Medulla oblongata (tissue), 1 donor: ENCODE results near the gene PNPLA2.

Experiments used
- DNase-seq: peaks from one replicate; pipeline ENCODE4 v3.0.0-alpha.2; 2015; ENCODE audit errors: extremely low spot score

The PNPLA2 gene

DNA sequence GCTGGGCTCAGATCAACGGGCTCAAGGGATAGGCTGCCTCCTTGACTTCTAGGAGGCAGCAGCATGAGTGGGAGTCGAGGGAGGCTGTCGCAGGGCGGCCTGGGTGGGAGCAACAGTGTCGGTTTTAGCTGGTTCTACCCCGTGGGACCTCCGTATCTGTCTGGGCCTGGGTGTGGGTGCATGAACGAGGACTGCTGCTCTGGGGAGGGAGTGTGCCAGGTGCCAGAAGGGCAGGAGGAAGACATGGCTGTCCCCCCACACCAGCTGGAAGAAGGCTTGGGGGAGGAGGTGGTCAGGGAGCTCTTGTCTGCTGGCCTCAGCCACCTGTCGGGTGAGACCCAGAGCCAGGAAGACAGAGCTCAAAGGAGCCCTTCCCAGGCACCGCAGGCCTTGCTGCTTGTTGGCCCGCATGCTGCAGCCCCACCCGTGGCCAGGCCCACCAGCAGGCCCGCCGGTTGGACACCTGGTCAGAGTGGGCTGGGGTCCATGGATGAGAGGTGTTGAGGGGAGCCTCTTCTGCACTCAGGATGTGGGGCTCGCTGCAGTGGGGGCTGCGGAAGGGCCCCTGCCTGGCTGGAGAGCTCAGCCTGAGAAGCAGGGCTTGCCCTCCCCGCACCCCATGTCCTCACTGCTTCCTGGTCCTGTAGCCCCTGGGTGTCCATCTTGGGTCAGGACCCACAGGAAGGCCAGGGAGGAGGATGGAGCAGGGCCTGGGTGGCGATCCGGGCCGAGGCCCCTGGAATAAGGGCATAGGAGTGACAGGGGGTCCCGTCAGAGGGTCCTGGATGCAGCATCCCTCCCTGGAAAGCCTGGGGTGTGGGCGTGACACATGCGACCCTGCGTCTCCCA, 32.3 kb upstream of the PNPLA2 start:
- no peak for DNase-seq

DNA sequence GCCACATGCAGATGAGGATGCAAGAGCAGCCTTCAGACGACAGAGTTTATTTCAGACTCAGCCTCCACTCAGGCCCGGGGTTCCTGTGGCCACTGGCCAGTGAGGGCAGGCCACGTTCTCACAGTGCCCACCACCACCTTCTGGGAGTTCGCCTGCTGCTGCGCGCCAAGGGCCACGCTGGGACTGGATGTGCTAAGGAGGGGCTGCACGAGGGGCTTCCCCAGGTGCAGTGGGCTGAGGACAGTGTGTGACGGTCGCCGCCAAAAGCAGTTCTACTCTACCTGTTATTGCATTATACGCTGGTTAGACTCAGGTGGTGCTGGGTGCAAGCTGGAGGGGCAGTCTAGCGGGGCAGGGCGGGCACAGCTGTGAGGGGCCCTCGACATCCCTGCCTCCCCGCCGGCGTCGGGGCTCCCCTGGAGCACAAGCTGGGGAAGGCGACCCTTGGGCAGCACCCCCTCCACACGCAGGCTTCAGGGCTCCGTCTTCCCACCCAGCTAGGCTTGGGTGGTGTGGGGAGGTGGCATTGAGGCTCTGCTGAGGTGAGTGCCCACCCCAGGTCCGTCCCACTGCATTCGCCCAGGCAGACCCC, 31.5 kb upstream of the PNPLA2 start:
- DNase-seq = no peak

DNA sequence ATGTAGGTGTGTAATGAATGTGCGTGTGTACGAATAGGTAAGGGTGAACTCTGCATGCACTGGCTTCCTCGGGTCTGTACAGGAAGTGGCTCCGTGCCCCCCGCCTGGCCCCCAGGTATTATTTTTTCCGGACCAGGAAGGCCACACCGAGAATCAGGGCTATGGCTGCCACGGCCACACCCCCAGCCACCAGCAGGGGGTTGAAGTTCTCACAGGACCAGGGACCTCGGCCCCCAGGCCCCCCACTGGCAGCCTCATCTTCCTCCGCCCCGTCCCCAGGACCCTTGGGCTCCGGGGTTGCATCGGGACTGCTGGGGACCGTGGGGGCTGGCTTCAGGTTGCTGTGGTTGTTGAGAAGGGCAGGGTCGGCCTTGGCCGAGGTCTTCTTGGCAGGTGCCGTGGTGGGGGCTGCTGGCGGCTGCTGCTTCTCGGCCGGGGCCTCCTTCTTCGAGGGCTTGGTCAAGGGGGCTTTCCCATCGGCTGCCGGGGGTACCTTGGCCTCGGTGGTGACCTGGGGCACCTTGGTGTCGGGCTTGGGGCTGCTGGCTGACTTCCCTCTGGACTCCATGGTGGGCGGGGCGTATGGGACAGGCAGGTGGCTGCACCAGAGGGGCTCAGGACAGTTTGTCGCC, 30.6 kb upstream of the PNPLA2 start:
- DNase-seq = no peak

DNA sequence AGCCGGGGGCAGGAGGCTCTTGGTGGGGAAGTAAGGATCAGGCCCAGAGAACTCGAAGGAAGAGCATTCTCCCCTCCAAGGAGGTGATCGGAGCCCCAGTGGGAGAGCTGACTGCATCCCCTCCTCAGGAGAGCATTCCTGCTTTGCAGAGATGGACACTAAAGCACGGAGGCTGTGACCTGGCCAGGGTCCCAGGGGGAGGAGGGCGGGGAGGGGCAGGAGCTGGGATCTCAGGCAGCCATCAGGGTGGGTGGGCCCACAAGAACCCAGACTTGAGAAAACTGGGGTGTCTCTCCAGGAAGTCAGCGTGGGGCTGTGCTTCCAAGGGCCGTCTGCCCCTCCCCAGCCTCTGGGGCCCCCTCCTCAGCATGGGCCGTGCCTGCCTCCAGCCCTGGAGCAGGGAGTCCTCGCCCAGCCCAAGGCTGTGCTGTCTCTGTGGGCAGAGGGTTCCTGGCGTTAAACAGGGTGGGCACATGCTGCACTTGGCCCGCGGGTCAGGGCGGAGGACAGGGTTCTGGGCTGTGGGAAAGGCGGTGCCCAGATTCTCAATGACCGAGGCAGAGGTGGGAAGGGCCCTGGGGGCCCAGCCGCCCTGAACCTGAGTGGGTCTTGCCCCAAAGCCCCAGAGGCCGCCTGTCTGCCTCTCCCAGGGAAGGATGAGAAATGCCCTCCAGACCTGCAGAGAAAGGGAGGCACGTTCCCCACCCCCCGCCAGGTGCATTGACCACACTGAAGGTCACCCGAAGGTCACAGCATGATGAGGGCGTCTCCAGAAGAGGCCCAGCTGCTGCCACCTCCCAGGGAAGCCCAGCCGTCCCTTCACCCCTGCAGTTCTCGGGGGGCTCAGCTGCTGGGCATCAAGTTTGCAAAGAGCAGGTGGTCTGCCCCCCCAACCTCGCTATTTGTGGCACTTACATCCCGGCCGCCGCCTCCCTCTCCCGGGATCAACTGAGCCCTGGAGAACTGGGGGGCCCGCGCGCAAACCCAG, 29.5 kb upstream of the PNPLA2 start:
- DNase-seq = no peak

DNA sequence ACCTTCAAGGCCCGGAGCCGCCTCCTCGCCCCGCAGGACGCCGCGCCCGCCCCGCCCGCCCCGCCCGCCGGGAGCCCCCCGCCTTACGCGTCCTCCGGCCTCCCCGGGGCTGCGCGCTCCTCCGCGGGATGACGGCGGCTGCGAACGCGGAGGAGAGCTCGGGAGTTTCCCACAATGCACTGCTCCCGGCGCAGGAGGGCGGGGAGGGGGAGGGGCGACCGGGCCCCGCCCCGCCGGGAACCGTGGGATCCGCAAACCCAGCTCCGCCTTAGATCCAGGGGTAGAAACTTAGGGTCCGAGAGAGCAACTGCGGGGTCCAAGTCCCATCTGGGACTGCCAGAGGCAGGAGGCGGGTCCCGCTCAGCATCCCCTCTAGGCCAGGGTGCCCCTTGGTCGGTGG, 28.8 kb upstream of the PNPLA2 start, which contains the start of gene CEND1:
Gene CEND1 (minus strand): TSS at position 148 of the 400 bp plus-strand sequence. CDS start 1,514 bp downstream, outside the sequence.
- DNase-seq = peak; percentile 66

DNA sequence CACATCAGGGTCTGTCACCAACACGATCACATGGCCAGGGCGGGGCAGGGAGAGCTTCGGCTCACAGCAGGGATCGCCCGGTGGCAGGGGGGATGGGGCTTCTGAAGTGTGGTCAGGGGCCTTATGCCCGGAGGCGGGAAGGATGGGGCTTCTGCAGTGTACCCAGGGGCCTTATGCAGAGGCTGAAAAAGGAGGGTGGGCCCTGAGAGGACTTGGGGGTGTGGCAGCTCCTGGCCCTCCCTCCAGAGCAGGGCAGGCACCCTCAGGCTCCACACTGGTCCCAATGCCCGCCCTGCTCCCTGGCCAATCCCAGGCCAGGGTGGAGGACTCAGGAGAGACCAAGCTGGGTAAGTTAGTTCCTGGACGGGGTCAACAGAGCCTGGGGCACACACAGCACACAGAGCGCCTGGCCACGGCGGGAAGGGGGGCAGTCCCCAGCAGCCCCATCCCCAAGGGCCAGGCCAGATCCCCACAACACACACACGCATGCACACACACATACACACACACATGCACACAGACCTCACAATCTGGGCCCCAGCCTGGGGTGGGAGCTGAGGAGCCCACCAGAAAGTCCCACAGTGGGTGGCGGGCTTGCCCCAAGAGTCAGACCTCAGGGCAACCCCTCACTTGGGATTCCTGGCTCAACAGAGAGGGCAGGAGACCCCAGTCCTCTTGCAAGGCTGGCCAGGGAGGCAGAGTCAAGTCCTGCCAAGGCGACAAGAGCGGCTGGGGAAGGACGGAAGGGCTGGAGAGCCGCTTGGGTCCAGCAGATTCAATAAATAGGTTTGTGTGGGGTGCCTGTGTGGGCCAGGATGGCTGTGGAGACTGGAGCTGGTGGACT, 27.8 kb upstream of the PNPLA2 start:
- DNase-seq = no peak

DNA sequence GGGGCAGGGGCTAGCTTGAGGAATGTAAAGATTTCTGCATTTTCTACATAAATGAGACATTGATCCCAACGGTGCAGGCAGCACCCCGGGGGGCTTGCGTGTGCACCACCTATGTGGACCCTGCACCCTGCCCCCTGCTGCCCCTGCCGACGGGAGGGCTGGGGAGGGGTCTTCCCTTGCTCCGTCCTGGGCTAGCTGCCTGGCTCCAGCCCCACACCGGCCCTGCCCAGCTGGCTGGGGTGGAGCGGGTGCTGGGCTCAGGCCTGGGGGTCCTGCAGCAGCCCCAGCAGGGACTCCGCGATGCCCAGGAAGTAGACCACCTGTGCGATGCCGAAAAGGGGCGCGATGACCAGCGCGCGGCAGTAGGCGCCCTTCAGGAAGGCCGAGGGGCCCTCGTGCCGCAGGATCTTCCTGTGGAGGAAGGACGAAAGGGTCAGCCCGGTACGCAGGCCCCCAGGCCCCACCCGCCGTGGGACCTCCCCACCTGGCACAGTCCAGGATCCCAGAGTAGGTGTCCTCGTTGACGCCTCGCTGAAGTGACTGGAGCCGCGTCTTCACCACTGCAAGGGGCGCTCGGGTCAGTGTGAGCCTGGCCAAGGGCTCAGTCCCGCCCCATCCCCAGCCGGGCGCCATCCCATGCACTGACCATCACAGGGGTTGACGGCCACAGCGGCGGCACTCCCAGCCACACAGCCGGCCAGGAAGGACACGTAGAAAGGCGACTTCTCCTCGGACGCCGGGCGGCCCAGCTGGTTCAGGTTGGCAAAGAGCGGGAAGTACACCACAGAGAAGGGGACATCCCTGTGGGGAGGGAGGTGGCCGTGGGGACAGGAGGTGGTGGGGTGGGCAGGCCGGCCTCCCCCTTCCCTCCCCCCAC, 26.8 kb upstream of the PNPLA2 start:
- DNase-seq = no peak

DNA sequence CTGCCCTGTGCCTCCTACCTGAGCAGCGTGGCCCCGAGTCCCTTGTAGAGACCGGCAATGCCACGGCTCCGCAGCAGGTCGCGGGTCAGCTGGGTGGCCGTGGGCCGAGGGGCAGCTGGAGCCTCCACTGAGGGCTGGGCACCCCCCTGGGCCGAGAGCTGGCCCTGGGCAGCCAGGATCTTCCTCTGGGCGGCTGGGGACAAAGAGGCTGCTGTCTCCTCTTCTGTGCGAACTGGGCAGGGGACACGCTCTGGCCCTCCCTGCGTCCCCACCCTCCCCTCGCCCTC, 26.2 kb upstream of the PNPLA2 start:
- DNase-seq = no peak

DNA sequence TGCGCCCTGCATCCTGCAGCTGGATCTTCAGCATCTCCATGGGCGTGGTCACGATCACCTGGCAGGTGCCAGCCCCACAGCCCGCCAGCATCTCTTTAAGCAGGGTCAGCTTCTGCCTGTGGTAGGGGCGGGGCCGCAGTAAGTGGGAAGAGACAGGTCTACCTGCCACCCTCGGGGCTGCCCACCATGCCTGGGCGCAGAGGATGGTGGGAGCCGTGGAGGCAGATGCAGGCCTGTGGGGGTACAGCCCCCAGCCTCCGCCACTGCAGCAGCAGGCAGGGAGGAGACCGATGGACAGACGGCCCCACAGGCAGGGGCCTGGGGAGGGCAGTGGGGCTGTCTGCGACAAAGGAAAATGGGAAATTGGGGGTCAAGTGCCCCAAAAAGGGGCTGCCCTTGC, 25.8 kb upstream of the PNPLA2 start:
- no peak for DNase-seq

DNA sequence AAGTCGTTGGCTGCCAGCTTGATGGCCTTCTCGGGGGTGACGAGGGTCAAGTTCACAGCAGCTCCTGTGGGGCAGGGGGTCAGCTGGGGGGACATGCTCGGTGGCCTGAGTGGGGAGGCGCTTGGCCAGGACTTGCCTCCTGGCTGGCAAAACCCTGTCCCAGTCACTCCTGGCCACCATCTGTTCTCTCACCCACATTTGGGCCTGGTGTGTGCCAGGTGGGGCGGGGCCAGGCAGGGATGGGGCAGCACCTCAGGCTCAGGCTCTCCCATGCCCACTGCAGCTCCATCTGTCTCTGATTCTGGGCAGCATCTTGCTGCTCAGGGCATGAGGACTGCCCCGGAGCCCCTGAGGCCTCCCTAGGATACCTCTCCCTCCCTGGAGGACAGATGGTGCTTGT, 25.2 kb upstream of the PNPLA2 start:
- DNase-seq = no peak

DNA sequence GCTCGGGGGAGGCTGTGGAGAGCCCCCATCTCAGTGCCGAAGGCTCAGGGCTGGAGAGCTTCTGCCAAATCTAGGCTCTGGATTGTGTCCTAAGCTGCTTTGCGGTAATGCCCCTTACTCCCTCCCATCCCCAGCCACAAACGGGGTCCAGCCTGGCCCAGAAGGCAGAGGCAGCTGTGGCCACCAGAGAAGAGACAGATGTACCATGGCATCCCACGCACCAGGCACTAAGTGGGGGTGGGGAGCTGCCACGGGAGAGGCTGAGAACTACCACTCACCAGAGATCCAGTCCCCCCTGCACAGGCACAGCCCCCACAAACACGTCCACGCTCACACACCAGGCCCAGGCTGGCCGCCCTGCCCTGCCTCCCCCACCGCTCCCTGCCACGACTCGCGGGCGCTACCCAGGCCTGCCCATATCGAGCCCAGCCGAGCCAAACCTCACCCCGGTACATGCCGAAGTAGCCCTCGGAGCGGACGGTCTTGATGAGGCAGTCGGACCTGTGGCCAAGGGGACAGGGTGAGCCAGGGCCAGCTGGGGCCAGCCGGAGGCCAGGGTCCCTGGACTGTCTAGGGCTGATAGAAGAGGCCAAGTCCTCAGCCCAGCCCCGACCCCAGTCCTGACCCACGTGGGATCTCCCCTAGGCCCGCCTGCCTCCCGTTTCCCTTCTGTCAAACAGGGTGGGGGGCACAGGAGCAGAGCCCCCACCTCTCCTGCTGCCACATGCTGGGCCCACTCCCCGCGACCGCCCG, 24.5 kb upstream of the PNPLA2 start:
- no peak for DNase-seq

DNA sequence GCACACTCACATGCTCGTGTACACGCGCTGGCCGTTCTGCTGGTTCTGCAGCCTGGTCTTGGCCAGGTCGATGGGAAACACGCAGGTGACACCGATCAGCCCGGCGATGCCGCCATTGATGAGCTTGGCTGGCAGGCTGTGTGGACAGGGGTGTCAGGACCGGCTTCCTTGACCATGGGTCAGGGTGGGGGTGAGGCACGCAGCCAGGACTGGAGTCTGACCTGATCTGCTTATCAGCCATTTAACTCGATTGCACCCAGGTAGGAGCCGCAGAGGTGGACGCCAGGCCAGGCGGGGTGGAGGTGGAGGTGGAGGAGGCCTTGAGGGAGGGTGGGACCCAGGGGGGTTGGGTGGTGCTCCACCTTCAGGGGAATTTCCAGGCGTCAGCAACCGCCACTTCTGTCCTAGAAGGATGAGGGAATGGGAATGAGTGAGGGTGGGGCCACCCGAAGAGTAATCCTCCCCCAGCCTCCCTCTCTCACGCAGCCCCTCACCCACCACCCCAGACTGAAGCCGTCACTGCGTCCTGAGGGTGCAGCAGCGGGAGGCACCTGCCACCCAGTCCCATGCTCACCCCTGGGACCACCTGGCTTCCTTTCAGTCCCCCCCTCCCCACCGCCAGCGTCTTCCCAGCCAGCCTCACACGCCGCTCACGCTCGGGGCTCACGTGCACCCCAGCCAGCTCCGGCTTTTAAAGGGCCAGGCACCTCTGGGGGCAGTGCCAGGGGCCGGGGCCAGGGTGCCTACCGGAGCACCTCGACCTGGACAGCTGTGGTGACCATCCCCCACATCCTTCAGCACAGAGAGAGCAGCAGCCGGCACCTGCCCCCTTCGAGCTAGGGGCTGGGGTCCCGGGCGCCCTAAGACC, 23.7 kb upstream of the PNPLA2 start:
- DNase-seq = no peak

DNA sequence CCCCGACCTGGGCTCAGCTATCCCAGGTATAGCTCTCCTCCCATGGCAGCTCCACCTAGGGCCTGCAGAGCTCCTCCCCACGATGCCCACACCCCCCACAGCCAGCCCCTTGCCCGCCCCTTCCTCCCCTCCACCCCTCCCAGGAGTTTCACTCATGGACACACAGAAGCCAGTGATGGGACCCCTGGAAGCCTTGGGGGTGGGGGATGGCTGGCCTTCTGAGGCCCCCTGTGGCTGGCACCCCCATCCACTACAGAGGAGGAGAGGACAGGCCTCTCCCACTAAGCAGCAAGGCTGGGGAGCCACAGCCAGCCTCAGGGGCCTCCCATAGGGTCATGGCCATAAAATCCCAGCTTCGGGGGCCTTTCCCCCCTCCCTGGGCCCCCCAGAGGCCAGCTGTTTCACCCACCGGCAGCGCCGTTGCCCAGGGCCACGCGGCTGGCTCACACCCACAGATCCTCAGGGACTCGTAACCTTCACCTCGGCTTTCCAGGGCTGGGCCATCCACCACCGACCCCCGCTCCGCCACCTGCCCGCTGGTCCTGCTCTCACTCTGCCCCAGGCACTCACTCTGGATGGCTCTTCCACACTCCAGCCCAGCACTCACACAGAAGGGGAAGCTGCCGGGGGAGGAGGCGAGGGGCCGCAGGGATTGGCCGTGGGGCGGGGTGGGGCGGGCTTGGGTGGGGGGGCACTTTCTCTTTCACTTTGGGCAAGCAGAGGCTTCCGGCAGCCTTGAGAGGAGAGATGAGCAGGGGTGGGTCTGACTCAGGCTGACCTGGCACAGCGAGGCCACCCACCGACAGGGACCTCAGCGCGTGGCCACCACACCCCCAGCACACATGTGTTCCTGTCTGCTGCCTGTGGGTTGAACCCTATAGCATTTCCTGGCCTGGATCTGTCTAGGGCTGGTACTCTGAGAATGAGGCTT, 22.8 kb upstream of the PNPLA2 start:
- DNase-seq = peak; percentile 72

DNA sequence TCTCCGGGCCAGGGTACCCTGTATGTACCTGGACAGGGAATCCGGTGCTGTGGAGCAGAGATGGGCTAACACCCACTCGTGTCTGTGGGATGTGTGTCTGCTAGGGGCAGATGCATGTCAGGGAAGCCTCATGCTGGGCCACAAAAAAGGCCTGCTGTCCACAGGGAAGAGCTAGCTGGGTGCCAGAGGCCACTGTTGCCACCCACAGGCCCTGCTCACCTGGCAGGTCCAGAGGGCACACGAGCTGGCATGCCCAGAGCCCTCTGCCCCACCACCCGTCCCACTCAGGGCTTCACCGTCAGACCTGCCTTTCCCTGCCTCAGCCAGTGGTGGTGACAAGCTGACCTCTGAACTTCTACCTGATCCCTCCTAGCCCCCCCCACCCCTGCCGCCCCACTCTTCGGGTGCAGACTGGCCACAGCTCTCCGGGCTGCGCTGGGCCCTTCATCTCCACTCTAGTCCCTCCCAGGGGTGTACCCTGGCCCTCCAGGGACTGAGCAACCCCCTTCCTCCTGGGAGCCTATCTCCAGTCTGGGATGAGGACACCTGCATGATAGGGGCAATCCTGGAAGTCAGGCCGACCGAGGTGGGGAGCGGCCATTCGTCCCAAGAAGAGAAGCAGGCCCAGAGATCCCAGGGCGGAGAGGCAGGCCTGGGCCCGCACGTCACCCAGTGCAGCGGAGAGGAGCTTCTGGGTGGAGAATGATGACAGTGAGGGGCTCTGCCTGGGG, 22.0 kb upstream of the PNPLA2 start:
- DNase-seq = no peak

DNA sequence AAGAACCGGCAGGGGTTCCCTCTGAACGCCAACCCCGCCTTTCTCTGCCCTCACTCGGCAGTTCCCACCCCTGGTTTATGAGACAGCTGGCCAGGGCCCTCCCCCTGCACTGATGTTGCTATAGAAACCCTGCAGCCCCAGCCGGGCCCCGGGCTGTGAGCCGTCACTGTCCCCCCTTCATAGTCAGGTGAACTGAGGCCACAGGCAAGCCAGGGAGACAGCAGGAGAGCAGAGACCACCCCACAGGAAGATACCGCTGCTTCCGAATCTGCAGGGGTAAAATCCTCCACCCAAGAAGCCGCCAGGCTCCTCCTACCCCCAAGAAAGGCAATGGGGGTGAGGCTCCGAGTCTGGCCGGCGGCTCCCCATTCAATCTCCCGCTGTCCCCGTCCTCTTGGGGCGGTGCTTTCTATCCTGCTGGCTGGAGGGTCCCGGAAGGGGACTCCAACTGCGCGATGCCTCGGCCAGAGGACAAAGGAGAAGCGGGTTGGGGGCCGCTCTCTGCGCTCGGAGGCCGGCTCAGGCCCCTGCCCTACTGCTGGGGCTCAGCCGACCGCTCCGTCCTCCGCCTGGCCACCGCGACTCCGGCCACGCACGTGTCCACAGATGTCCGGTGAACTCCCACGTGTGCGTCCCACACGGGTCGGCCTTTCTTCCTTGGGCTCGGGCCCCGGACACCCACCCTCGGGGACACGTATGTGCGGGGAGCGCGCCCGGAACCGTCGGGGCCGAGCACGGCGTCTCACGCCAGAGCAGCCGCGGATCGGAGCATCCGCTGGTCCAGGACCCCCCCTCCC, 21.2 kb upstream of the PNPLA2 start:
- DNase-seq = peak; percentile 78
